Measurements from ENCODE around the gene NAPA.

GRCh38 chr19:47471381-47471732 is 43.5 kb downstream of the NAPA start:
- TF ChIP-seq POLR2A (IDR thresholded peaks at IDR 0.05; ENCODE audit: low read depth, low read length) (no peak), POLR2AphosphoS5 (IDR thresholded peaks at IDR 0.05; ENCODE audit: low read depth, low read length) (no peak), POU2F2 (IDR thresholded peaks at IDR 0.05; ENCODE audit: low read depth, low read length) (no peak), TAF1 (IDR thresholded peaks at IDR 0.05; ENCODE audit: low read depth, low read length) (no peak)
